ENCODE data around the gene CDH12.

CDH12 gene

DNA sequence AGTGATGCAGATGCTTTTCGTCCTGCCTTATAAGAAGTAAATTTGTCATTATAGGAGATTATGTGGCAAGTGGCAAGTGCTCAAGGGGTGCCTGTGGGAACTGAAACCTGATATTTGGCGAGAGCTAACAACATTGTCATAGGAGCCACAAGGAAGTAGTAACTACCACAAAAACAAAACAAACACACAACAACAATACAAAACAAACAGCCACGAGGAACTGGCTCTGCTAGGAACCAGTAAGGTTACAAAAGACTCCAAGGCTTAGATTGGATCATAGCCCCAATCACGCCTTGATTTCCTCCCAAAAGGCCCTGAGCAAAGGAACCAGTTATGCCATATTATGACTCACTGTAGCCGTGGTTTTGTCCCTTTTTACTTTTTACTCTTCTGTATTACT, 1045.2 kb downstream of the CDH12 start:
- Histone ChIP-seq H3K4me2 (ENCODE audit: low read depth, low read length, poor library complexity, severe bottlenecking) (no peak overlapping the region), H3K9ac (ENCODE audit: low read length) (no peak overlapping the region), H3K27me3 (ENCODE audit: low read length) (no peaks in the 10 kb centered on the region), H3K9me2 (replicated peaks; ENCODE audit: insufficient read depth, low read length) (no peaks in the 10 kb centered on the region), H3K36me3 (ENCODE audit: low read length) (no peaks in the 10 kb centered on the region), H3K4me3 (ENCODE audit: insufficient read depth, low read length, poor library complexity, severe bottlenecking) (no peak overlapping the region), H2AFZ (ENCODE audit: low read depth, low read length, severe bottlenecking) (no peak overlapping the region), H3K79me2 (ENCODE audit: insufficient read depth, low read length) (no peaks in the 10 kb centered on the region), H4K20me1 (ENCODE audit: low read depth, low read length) (no peaks in the 10 kb centered on the region), H3K9me3 (ENCODE audit: insufficient read depth, low read length) (no peaks in the 10 kb centered on the region), H3K27ac (ENCODE audit: low read depth, low read length) (no peak overlapping the region), H3F3A (ENCODE audit: insufficient read depth) (no peaks in the 10 kb centered on the region)
- TF ChIP-seq EZH2phosphoT487 (conservative IDR thresholded peaks at IDR 0.05; ENCODE audit: low read length), result no peak
- TF ChIP-seq, protein P1, sequence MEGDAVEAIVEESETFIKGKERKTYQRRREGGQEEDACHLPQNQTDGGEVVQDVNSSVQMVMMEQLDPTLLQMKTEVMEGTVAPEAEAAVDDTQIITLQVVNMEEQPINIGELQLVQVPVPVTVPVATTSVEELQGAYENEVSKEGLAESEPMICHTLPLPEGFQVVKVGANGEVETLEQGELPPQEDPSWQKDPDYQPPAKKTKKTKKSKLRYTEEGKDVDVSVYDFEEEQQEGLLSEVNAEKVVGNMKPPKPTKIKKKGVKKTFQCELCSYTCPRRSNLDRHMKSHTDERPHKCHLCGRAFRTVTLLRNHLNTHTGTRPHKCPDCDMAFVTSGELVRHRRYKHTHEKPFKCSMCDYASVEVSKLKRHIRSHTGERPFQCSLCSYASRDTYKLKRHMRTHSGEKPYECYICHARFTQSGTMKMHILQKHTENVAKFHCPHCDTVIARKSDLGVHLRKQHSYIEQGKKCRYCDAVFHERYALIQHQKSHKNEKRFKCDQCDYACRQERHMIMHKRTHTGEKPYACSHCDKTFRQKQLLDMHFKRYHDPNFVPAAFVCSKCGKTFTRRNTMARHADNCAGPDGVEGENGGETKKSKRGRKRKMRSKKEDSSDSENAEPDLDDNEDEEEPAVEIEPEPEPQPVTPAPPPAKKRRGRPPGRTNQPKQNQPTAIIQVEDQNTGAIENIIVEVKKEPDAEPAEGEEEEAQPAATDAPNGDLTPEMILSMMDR (IDR thresholded peaks at IDR 0.05; ENCODE audit: insufficient read depth, low read length, poor library complexity, severe bottlenecking), result no peak

GRCh38 chr5:21806943-21807342, 1046.2 kb downstream of the CDH12 start:
- H3K4me2 ChIP-seq (ENCODE audit: low read depth, low read length, poor library complexity, severe bottlenecking), result no peak overlapping the region
- no peak overlapping the region for H3K27ac ChIP-seq (ENCODE audit: low read depth, low read length)
- H2AFZ ChIP-seq (ENCODE audit: low read depth, low read length, severe bottlenecking), result no peak overlapping the region
- no peaks in the 10 kb centered on the region for H3K27me3 ChIP-seq (ENCODE audit: low read length)
- no peaks in the 10 kb centered on the region for H3K36me3 ChIP-seq (ENCODE audit: low read length)
- no peak overlapping the region for H3K4me3 ChIP-seq (ENCODE audit: insufficient read depth, low read length, poor library complexity, severe bottlenecking)
- H3K9ac ChIP-seq (ENCODE audit: low read length), result no peak overlapping the region
- no peaks in the 10 kb centered on the region for H3K9me2 ChIP-seq (replicated peaks; ENCODE audit: insufficient read depth, low read length)
- H3K79me2 ChIP-seq (ENCODE audit: insufficient read depth, low read length), result no peaks in the 10 kb centered on the region
- TF ChIP-seq, protein P1 (IDR thresholded peaks at IDR 0.05; ENCODE audit: insufficient read depth, low read length, poor library complexity, severe bottlenecking), result no peak
- no peak for TF ChIP-seq EZH2phosphoT487 (conservative IDR thresholded peaks at IDR 0.05; ENCODE audit: low read length)
- no peaks in the 10 kb centered on the region for H4K20me1 ChIP-seq (ENCODE audit: low read depth, low read length)
- no peaks in the 10 kb centered on the region for H3K9me3 ChIP-seq (ENCODE audit: insufficient read depth, low read length)
- no peaks in the 10 kb centered on the region for H3F3A ChIP-seq (ENCODE audit: insufficient read depth)

DNA sequence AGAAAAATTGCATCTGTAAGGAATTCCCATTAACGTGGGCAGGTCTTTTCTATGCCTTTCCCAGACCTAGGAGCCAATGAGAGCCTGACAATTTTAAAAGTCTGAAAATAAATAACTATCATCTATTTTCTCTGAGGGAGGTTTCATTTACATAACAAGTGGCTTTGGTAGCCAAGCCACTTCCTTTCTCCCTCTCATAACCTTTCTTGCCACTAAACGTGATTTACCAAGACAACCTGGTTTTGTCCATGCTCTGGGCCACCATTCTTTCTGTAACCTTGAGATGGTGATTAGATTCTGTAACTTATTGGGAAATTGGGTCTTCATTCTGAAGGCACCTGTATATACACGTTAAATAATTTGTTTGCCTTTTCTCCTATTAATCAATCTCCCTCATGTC, 1046.9 kb downstream of the CDH12 start:
- no peak overlapping the region for H2AFZ ChIP-seq (ENCODE audit: low read depth, low read length, severe bottlenecking)
- no peak overlapping the region for H3K4me2 ChIP-seq (ENCODE audit: low read depth, low read length, poor library complexity, severe bottlenecking)
- H3K36me3 ChIP-seq (ENCODE audit: low read length), result no peaks in the 10 kb centered on the region
- no peak overlapping the region for H3K4me3 ChIP-seq (ENCODE audit: insufficient read depth, low read length, poor library complexity, severe bottlenecking)
- no peaks in the 10 kb centered on the region for H3K9me2 ChIP-seq (replicated peaks; ENCODE audit: insufficient read depth, low read length)
- H3K79me2 ChIP-seq (ENCODE audit: insufficient read depth, low read length), result no peaks in the 10 kb centered on the region
- no peaks in the 10 kb centered on the region for H4K20me1 ChIP-seq (ENCODE audit: low read depth, low read length)
- no peak overlapping the region for H3K9ac ChIP-seq (ENCODE audit: low read length)
- no peaks in the 10 kb centered on the region for H3K27me3 ChIP-seq (ENCODE audit: low read length)
- no peaks in the 10 kb centered on the region for H3K9me3 ChIP-seq (ENCODE audit: insufficient read depth, low read length)
- H3K27ac ChIP-seq (ENCODE audit: low read depth, low read length), result no peak overlapping the region
- H3F3A ChIP-seq (ENCODE audit: insufficient read depth), result no peaks in the 10 kb centered on the region
- TF ChIP-seq, protein P1 (IDR thresholded peaks at IDR 0.05; ENCODE audit: insufficient read depth, low read length, poor library complexity, severe bottlenecking), result no peak
- TF ChIP-seq EZH2phosphoT487 (conservative IDR thresholded peaks at IDR 0.05; ENCODE audit: low read length), result no peak
